ENCODE results near the gene ANO9.

DNA sequence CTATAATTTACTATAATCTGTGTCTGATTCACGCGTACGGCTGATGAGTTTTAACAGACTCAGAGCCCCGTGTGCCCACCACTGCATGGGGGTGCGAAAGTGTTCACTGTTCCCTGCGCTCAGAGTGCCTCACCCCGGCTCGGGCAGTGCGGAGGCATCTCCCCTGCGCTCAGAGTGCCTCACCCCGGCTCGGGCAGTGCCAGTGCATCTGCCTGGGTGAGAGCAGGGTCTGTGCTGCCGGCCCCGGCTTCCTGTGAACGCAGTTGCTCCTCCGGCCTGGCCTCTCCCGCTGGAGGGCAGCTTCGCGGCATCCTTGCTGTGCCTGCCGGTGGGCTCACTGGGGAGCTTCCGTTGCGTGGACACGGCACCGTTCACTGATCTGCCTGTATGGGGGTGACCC, 22.5 kb upstream of the ANO9 start:
- TF ChIP-seq, protein P1, sequence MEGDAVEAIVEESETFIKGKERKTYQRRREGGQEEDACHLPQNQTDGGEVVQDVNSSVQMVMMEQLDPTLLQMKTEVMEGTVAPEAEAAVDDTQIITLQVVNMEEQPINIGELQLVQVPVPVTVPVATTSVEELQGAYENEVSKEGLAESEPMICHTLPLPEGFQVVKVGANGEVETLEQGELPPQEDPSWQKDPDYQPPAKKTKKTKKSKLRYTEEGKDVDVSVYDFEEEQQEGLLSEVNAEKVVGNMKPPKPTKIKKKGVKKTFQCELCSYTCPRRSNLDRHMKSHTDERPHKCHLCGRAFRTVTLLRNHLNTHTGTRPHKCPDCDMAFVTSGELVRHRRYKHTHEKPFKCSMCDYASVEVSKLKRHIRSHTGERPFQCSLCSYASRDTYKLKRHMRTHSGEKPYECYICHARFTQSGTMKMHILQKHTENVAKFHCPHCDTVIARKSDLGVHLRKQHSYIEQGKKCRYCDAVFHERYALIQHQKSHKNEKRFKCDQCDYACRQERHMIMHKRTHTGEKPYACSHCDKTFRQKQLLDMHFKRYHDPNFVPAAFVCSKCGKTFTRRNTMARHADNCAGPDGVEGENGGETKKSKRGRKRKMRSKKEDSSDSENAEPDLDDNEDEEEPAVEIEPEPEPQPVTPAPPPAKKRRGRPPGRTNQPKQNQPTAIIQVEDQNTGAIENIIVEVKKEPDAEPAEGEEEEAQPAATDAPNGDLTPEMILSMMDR (conservative IDR thresholded peaks at IDR 0.05; ENCODE audit: low read depth, low read length): no peak
- TF ChIP-seq EZH2 (IDR thresholded peaks at IDR 0.05; ENCODE audit: borderline replicate concordance, low read depth, low read length, poor library complexity, severe bottlenecking): no peak
